Measurements from ENCODE around the gene ALG12. TPM values are rescaled to one million over a fixed set of nuclear protein-coding genes. Genes with fewer than 3 reads are reported as not detected.
A peak's percentile ranks its signal among the peaks of the same experiment; 100 is the strongest.

The ALG12 gene
- total and polyA plus RNA-seq, 2 of the 13 experiments (the other 11 are each of a cell fraction or from before 2014, with no cell fraction given) = 7.8 to 15.8 TPM

GRCh38 chr22:49937758-49938564 is 19.7 kb upstream of the ALG12 start (continued):
- TF ChIP-seq ZBTB43 (CRISPR knock-in tag; conservative IDR thresholded peaks at IDR 0.05) (peak; percentile 77), MED8 (CRISPR knock-in tag; IDR thresholded peaks at IDR 0.05; ENCODE audit: insufficient replicate concordance) (peak; percentile 43), ZNF18 (CRISPR knock-in tag; IDR thresholded peaks at IDR 0.05; ENCODE audit: insufficient replicate concordance) (peak; percentile 94), FOXP4 (CRISPR knock-in tag; IDR thresholded peaks at IDR 0.05) (peak; percentile 99), PHF20 (CRISPR knock-in tag; IDR thresholded peaks at IDR 0.05) (peak; percentile 50; the same call in 1 of the 2 replicates), FOXO1 (CRISPR knock-in tag; IDR thresholded peaks at IDR 0.05) (peak; percentile 98)
